Measurements from ENCODE around the gene GNAT1. TPM values are rescaled to one million over a fixed set of nuclear protein-coding genes. Genes with fewer than 3 reads are reported as not detected.

GNAT1 gene
- polyA plus RNA-seq, 1 experiment = not detected

- ChIA-PET POLR2A (no interaction called here), CTCF (interaction anchor here (16.3 kb wide), 1 partner anchor 62 kb away, joined by 313 read pairs; no protein-coding TSS in a partner anchor)
- Histone ChIP-seq H3K36me3 (ENCODE audit: control insufficient read depth, insufficient read depth, low read length) (no peaks in the 10 kb centered on the region), H3K27me3 (ENCODE audit: control insufficient read depth, insufficient read depth, low read length) (no peaks in the 10 kb centered on the region), H3K4me3 (ENCODE audit: low read depth, low read length) (no peak overlapping the region)
- DNase-seq (ENCODE audit: low read depth) = no peak
- TF ChIP-seq, protein P1, sequence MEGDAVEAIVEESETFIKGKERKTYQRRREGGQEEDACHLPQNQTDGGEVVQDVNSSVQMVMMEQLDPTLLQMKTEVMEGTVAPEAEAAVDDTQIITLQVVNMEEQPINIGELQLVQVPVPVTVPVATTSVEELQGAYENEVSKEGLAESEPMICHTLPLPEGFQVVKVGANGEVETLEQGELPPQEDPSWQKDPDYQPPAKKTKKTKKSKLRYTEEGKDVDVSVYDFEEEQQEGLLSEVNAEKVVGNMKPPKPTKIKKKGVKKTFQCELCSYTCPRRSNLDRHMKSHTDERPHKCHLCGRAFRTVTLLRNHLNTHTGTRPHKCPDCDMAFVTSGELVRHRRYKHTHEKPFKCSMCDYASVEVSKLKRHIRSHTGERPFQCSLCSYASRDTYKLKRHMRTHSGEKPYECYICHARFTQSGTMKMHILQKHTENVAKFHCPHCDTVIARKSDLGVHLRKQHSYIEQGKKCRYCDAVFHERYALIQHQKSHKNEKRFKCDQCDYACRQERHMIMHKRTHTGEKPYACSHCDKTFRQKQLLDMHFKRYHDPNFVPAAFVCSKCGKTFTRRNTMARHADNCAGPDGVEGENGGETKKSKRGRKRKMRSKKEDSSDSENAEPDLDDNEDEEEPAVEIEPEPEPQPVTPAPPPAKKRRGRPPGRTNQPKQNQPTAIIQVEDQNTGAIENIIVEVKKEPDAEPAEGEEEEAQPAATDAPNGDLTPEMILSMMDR (IDR thresholded peaks at IDR 0.05; ENCODE audit: insufficient read depth, low read depth, low read length) = no peak
Measured at GRCh38 chr3:50185230-50185629, 6.2 kb upstream of the GNAT1 start.

DNA sequence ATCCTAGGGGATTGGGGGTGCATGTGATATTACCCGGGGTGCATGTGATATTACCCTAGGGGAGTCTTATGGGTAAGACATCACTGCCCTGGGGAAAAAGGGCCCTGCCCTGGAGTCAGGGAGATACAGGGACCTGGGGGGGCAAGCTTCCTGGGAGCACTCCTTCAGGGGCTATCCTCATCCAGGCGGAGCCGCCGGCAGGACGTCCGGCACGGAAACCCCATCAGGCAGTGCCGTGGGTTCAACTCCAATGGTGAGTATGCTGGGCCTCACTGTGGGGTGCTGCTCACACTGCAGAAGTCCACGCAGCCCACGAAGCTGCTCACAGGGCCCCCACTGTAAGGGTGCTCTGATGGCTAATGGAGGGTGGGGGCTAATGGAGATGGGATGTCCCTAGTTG, 5.3 kb upstream of the GNAT1 start:
- Histone ChIP-seq H3K36me3 (ENCODE audit: control insufficient read depth, insufficient read depth, low read length) (no peaks in the 10 kb centered on the region), H3K4me3 (ENCODE audit: low read depth, low read length) (no peak overlapping the region), H3K27me3 (ENCODE audit: control insufficient read depth, insufficient read depth, low read length) (no peaks in the 10 kb centered on the region)
- DNase-seq (ENCODE audit: low read depth) = no peak
- TF ChIP-seq, protein P1 (IDR thresholded peaks at IDR 0.05; ENCODE audit: insufficient read depth, low read depth, low read length) = no peak
- CTCF ChIA-PET = interaction anchor here (1.1 to 16.3 kb wide), 2 partner anchors 39 to 63 kb away, joined by 4 to 313 read pairs; no protein-coding TSS in a partner anchor
- POLR2A ChIA-PET = no interaction called here

GRCh38 chr3:50187750-50188149, 3.7 kb upstream of the GNAT1 start:
- DNase-seq (ENCODE audit: low read depth) = no peak
- no peaks in the 10 kb centered on the region; the same call in 1 of the 2 replicates for H3K27me3 ChIP-seq (ENCODE audit: control insufficient read depth, insufficient read depth, low read length)
- ChIA-PET CTCF (interaction anchor here (1.1 to 16.3 kb wide), 5 partner anchors 13 to 65 kb away, joined by 3 to 313 read pairs (median 6); no protein-coding TSS in a partner anchor), POLR2A (no interaction called here)
- H3K36me3 ChIP-seq (ENCODE audit: control insufficient read depth, insufficient read depth, low read length) = no peaks in the 10 kb centered on the region
- TF ChIP-seq, protein P1 (IDR thresholded peaks at IDR 0.05; ENCODE audit: insufficient read depth, low read depth, low read length) = no peak
- H3K4me3 ChIP-seq (ENCODE audit: low read depth, low read length) = no peak overlapping the region

DNA sequence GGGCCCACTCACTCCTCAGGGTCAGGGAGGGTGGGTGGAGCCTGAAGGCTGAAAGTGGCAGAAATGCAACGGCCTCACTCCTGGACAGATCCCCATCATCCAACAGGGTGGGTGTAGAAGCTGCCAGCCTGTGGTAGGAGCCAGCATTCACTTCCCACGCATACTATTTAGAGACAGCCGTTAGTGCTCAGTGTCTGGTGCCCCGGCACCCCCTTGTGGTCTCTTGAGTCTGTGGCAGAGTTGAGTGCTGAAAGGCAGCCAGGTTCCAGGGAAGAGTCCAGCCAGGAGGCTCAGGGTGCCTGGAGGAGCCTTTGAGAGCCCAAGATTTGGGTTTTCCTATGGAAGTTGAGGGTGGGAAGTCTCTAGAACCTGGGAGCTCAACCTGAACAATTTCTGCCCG, 2.1 kb upstream of the GNAT1 start:
- Histone ChIP-seq H3K4me3 (ENCODE audit: low read depth, low read length) (no peak overlapping the region), H3K36me3 (ENCODE audit: control insufficient read depth, insufficient read depth, low read length) (no peaks in the 10 kb centered on the region), H3K27me3 (ENCODE audit: control insufficient read depth, insufficient read depth, low read length) (peaks cover 5% of the 10 kb centered on the region)
- TF ChIP-seq, protein P1 (IDR thresholded peaks at IDR 0.05; ENCODE audit: insufficient read depth, low read depth, low read length) = peak; percentile 93
- no peak for DNase-seq (ENCODE audit: low read depth)
- ChIA-PET POLR2A (no interaction called here), CTCF (interaction anchor here (0.7 to 16.3 kb wide), 25 partner anchors 10 to 100 kb away, joined by 3 to 378 read pairs (median 5); partner anchors contain the start of genes GNAI2 and RBM5)

DNA sequence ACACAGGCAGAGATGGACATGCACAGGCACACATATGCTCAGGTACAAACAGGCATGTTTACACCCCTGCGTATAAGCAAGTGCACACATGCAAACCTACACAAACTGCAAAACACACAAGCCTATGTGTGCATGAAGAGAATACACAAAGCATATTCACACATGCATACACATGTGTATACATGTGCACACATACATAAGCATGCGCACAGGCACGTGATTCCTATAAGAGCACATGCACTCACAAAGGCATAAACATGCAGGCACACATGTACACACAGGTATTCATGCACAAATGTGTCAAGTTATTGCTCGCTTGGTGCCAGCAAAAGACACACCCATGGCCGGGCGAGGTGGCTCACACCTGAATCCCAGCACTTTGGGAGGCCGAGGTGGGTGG, 1.4 kb upstream of the GNAT1 start:
- TF ChIP-seq, protein P1 (IDR thresholded peaks at IDR 0.05; ENCODE audit: insufficient read depth, low read depth, low read length) = no peak
- Histone ChIP-seq H3K27me3 (ENCODE audit: control insufficient read depth, insufficient read depth, low read length) (peaks cover 5% of the 10 kb centered on the region), H3K36me3 (ENCODE audit: control insufficient read depth, insufficient read depth, low read length) (no peaks in the 10 kb centered on the region), H3K4me3 (ENCODE audit: low read depth, low read length) (no peak overlapping the region)
- DNase-seq (ENCODE audit: low read depth) = no peak
- ChIA-PET CTCF (interaction anchor here (0.5 to 16.3 kb wide), 24 partner anchors 18 to 387 kb away, joined by 3 to 378 read pairs (median 4); partner anchors contain the start of genes GNAI2, INKA1 and RBM5), POLR2A (no interaction called here)

Data from BJ (cell line).